ENCODE results near the gene GIT1.

GRCh38 chr17:29578626-29579485 lies 10.6 kb downstream of the GIT1 start:
- no peak for TF ChIP-seq CTCF (conservative IDR thresholded peaks at IDR 0.05; ENCODE audit: low read depth, low read length)
- TF ChIP-seq EZH2 (IDR thresholded peaks at IDR 0.05; ENCODE audit: low read length, unreplicated experiment), result no peak
